GM12892 (cell line): ENCODE data around the gene RRP1B.

Experiments
- POLR2A ChIP-seq: IDR thresholded peaks from 2 replicates; pipeline ENCODE4 v1.6.1; 2011; ENCODE audit warnings: low read depth, low read length, control low read depth
- POLR2AphosphoS5 ChIP-seq: IDR thresholded peaks from 2 replicates; pipeline ENCODE4 v1.6.1; 2011; ENCODE audit warnings: low read depth, low read length, control low read depth

DNA sequence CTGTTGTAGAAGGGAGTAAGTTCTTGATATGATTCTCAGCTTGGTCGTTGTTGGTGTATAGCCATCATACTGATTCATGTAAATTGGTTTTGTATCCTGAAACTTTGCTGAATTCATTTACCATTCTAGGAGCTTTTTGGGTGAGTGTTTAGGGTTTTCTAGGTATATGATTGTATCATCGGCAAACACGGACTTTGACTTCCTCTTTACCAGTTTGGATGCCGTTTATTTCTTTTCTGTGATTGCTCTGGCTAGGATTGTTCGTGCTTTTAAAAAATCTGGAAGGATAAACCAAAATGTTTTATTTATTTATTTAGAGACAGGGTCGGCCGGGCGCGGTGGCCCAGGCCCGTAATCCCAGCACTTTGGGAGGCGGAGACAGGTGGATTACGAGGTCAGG lies 20.6 kb downstream of the RRP1B start:
- TF ChIP-seq POLR2A (no peak), POLR2AphosphoS5 (no peak)
